ENCODE measurements around the gene TTLL12. TPM values are rescaled to one million over a fixed set of nuclear protein-coding genes. Genes with fewer than 3 reads are reported as not detected.

The TTLL12 gene
- total RNA-seq, 2 experiments from 2014 or later = 42.9 to 44.6 TPM

DNA sequence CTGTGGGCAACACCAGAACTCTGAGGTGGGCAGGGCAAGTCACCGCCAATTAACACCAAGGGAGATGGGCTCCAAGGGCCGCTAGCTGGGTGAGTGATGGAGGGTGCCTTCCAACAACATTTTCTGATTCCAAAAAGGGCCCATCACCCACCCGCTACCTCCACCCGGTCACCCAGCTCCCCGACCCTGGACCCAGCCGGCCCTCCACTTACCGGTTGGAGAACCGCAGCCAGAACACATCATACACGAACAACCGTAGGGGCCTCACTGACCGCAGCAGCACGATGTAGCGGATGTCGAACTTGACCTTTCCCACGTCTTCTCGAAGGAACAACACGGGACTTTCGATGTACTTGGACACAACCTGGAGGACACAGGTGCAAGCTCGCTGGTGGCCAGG is 14.7 kb downstream of the TTLL12 start:
- CTCF ChIA-PET = no interaction called here
- Mint-ChIP-seq H3K27me3 (no peaks in the 10 kb centered on the region), H3K9me3 (no peaks in the 10 kb centered on the region), H3K4me1 (peaks cover 10% of the 10 kb centered on the region), H3K27ac (peak overlapping the region; percentile 46), H3K4me3 (no peak overlapping the region), H3K36me3 (ENCODE audit: low read depth) (peaks cover 10% of the 10 kb centered on the region)
- no peak for DNase-seq
- POLR2A ChIA-PET = no interaction called here

DNA sequence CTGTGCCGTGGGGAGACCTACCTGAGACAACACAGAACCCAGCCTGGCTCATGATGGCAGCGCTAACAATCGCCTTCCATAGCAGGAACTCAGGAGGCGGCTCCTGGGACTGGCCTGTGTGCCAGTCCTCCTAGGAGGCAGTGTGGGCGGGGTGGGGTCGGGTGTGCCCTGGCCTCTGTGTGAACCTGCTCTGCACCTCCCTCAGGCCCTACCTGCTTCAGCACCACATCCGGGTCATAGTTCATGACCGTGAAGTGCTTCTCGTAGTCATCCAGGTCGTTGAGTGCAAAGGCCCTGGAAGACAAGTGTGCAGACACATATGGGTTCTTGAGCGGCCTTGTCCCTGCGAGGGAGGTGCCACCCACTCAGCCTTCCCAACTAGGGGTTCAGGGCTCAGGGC is 15.3 kb downstream of the TTLL12 start:
- ChIA-PET CTCF (no interaction called here), POLR2A (no interaction called here)
- Mint-ChIP-seq H3K27me3 (no peaks in the 10 kb centered on the region), H3K4me1 (peaks cover 10% of the 10 kb centered on the region), H3K27ac (no peak overlapping the region), H3K36me3 (ENCODE audit: low read depth) (peaks cover 10% of the 10 kb centered on the region), H3K9me3 (no peaks in the 10 kb centered on the region), H3K4me3 (no peak overlapping the region)
- DNase-seq = no peak

GRCh38 chr22:43171019-43171491 is 15.9 kb downstream of the TTLL12 start:
- ChIA-PET POLR2A (no interaction called here), CTCF (interaction anchor here (0.6 kb wide), 1 partner anchor 103 kb away, joined by 3 read pairs; no protein-coding TSS in a partner anchor)
- H3K4me1 Mint-ChIP-seq = peaks cover 9% of the 10 kb centered on the region
- peaks cover 7% of the 10 kb centered on the region for H3K36me3 Mint-ChIP-seq (ENCODE audit: low read depth)
- no peak overlapping the region for H3K27ac Mint-ChIP-seq
- no peaks in the 10 kb centered on the region for H3K9me3 Mint-ChIP-seq
- DNase-seq = no peak
- no peak overlapping the region for H3K4me3 Mint-ChIP-seq
- H3K27me3 Mint-ChIP-seq = no peaks in the 10 kb centered on the region

DNA sequence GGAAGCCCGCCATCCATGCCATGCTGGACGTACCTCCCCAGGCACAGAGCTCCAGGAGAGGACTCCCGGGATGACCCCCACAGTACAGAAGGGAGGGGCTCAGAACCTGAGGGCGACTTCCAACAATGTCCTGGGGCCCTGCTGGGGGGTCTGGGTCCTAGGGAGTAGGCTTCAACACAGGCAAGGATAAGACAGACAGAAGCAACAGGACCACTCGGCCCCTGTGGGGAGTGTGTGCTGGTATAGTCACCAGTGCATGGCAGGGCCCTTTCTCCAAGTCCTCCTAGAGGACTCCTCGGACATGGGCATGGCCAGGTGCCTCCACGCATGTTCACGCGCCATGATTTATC is 16.8 kb downstream of the TTLL12 start:
- Mint-ChIP-seq H3K4me3 (no peak overlapping the region), H3K27me3 (no peaks in the 10 kb centered on the region), H3K36me3 (ENCODE audit: low read depth) (peaks cover 6% of the 10 kb centered on the region), H3K4me1 (peaks cover 9% of the 10 kb centered on the region), H3K9me3 (no peaks in the 10 kb centered on the region), H3K27ac (no peak overlapping the region)
- no peak for DNase-seq
- CTCF ChIA-PET = interaction anchor here (0.6 to 1.3 kb wide), 3 partner anchors 9 to 103 kb away, joined by 3 to 4 read pairs (median 3); no protein-coding TSS in a partner anchor
- POLR2A ChIA-PET = interaction anchor here (0.6 kb wide), 1 partner anchor 490 kb away, joined by 3 read pairs; no protein-coding TSS in a partner anchor

- no peaks in the 10 kb centered on the region for H3K27me3 Mint-ChIP-seq
- H3K4me3 Mint-ChIP-seq = no peak overlapping the region
- ChIA-PET CTCF (interaction anchor here (1.0 to 1.6 kb wide), 3 partner anchors 10 to 18 kb away, joined by 3 to 4 read pairs (median 3); no protein-coding TSS in a partner anchor), POLR2A (interaction anchor here (0.6 kb wide), 1 partner anchor 491 kb away, joined by 3 read pairs; no protein-coding TSS in a partner anchor)
- peaks cover 6% of the 10 kb centered on the region for H3K36me3 Mint-ChIP-seq (ENCODE audit: low read depth)
- peaks cover 9% of the 10 kb centered on the region for H3K4me1 Mint-ChIP-seq
- H3K27ac Mint-ChIP-seq = no peak overlapping the region
- H3K9me3 Mint-ChIP-seq = no peaks in the 10 kb centered on the region
- DNase-seq = no peak
These were observed 17.4 kb downstream of the TTLL12 start for GRCh38 chr22:43169310-43170130.

- DNase-seq = no peak
- peaks cover 6% of the 10 kb centered on the region for H3K36me3 Mint-ChIP-seq (ENCODE audit: low read depth)
- H3K9me3 Mint-ChIP-seq = no peaks in the 10 kb centered on the region
- H3K4me1 Mint-ChIP-seq = peaks cover 9% of the 10 kb centered on the region
- H3K27me3 Mint-ChIP-seq = no peaks in the 10 kb centered on the region
- H3K4me3 Mint-ChIP-seq = no peak overlapping the region
- ChIA-PET POLR2A (no interaction called here), CTCF (interaction anchor here (1.6 kb wide), 1 partner anchor 14 kb away, joined by 3 read pairs; no protein-coding TSS in a partner anchor)
- H3K27ac Mint-ChIP-seq = no peak overlapping the region
These were observed 18.2 kb downstream of the TTLL12 start for GRCh38 chr22:43168471-43169309.

DNA sequence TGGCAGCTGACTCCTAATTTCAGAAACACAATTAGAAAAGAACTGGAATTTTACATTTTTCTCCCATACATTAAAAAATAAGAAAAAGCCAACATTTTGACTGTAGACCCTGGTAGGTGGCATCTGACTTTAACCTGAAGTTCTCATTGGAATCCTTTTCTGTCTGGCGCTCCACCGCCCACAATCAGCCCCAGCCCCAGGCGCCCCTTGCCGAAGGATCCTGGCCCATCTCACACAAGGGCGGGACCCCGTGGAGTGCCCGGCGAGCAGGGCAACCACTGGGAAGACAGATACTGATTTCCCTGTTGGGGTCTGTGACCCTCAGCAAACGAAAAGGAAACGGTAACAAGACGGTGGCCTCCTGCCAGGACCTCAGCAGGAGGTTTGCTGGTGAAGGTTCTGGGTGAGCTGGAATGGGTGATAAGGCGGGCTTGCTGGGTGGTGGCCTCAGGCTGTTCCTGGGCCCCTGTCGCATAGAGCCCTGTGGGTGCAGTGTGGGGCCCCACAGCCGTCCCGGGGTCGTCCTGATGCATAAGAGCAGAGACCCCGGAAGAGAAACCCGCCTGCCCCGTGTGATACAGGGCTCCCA is 19.8 kb downstream of the TTLL12 start:
- Mint-ChIP-seq H3K36me3 (ENCODE audit: low read depth) (peaks cover 4% of the 10 kb centered on the region), H3K27me3 (no peaks in the 10 kb centered on the region), H3K27ac (no peak overlapping the region), H3K4me3 (no peak overlapping the region), H3K9me3 (no peaks in the 10 kb centered on the region), H3K4me1 (peaks cover 9% of the 10 kb centered on the region)
- ChIA-PET POLR2A (no interaction called here), CTCF (interaction anchor here (0.7 kb wide), 1 partner anchor 1004 kb away, joined by 3 read pairs; no protein-coding TSS in a partner anchor)
- DNase-seq = no peak

DNA sequence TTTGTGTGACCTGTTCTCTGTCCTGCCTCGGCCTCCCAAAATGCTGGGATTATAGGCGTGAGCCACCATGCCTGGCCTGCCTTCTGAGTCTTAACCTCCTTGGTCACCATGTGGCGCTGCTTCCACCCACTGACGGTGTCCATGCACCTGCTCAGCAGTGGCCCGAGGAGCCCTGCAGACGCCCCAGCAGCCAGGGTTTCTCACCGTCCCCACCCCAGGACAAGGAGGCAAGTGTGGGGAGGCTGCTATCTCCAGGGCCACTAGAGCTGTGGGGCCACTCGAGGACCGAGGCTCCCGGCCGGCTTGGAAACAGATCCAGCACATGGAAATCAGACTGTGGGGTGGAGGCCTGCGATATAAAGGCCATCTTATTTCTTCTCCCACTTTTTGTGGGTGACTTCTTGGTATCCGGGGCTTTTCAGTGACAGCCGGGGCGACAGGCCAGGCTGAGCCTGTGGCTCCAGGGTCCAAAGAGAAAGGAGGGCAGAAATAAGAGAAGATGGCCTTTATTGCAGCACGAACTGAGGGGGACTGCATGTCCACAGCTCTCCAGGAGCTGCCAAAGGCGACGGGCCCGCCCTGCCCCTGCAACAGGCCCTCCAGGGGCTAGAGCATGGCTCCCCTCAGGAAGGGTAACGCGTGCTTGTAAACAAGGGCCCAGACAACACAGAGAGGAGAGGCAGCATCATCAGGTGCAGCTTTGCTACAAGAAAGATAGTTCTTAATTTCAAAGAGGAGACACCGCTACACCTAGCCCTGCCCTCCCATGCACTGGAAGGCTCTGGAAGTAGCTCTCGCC is 20.6 kb downstream of the TTLL12 start:
- CTCF ChIA-PET = no interaction called here
- Mint-ChIP-seq H3K27me3 (no peaks in the 10 kb centered on the region), H3K9me3 (no peaks in the 10 kb centered on the region), H3K4me1 (peaks cover 7% of the 10 kb centered on the region), H3K4me3 (no peak overlapping the region), H3K36me3 (ENCODE audit: low read depth) (peaks cover 4% of the 10 kb centered on the region), H3K27ac (no peak overlapping the region)
- POLR2A ChIA-PET = interaction anchor here (1.2 kb wide), 1 partner anchor 21 kb away, joined by 3 read pairs; no protein-coding TSS in a partner anchor
- no peak for DNase-seq

- H3K4me1 Mint-ChIP-seq = no peaks in the 10 kb centered on the region
- DNase-seq = no peak
- ChIA-PET CTCF (interaction anchor here (1.3 to 2.5 kb wide), 2 partner anchors 20 to 23 kb away, joined by 5 to 8 read pairs; no protein-coding TSS in a partner anchor), POLR2A (no interaction called here)
- H3K4me3 Mint-ChIP-seq = no peak overlapping the region
- no peak overlapping the region for H3K27ac Mint-ChIP-seq
- peaks cover 2% of the 10 kb centered on the region for H3K36me3 Mint-ChIP-seq (ENCODE audit: low read depth)
- H3K27me3 Mint-ChIP-seq = no peaks in the 10 kb centered on the region
- H3K9me3 Mint-ChIP-seq = no peaks in the 10 kb centered on the region
These were observed 22.3 kb downstream of the TTLL12 start for GRCh38 chr22:43164636-43165035.

- no peaks in the 10 kb centered on the region for H3K4me1 Mint-ChIP-seq
- no peak overlapping the region for H3K27ac Mint-ChIP-seq
- peaks cover 2% of the 10 kb centered on the region for H3K36me3 Mint-ChIP-seq (ENCODE audit: low read depth)
- no peak overlapping the region for H3K4me3 Mint-ChIP-seq
- CTCF ChIA-PET = interaction anchor here (2.5 kb wide), 1 partner anchor 22 kb away, joined by 8 read pairs; no protein-coding TSS in a partner anchor
- no peaks in the 10 kb centered on the region for H3K9me3 Mint-ChIP-seq
- no peaks in the 10 kb centered on the region for H3K27me3 Mint-ChIP-seq
- no peak for DNase-seq
- POLR2A ChIA-PET = no interaction called here
These were observed 23.6 kb downstream of the TTLL12 start for GRCh38 chr22:43163241-43163795.

GRCh38 chr22:43162412-43163150 is 24.4 kb downstream of the TTLL12 start:
- ChIA-PET CTCF (interaction anchor here (2.5 kb wide), 1 partner anchor 22 kb away, joined by 8 read pairs; no protein-coding TSS in a partner anchor), POLR2A (no interaction called here)
- H3K36me3 Mint-ChIP-seq (ENCODE audit: low read depth) = peaks cover 2% of the 10 kb centered on the region
- H3K9me3 Mint-ChIP-seq = no peaks in the 10 kb centered on the region
- no peak overlapping the region for H3K4me3 Mint-ChIP-seq
- no peaks in the 10 kb centered on the region for H3K4me1 Mint-ChIP-seq
- no peak overlapping the region for H3K27ac Mint-ChIP-seq
- no peaks in the 10 kb centered on the region for H3K27me3 Mint-ChIP-seq
- no peak for DNase-seq

Measured in activated CD4-positive, alpha-beta T cell treated with anti-CD3 and anti-CD28 coated beads, Interleukin-2, amount 10 ng/mL, durations not matched to agents 7 days and 5 days (primary cell).